Measurements from ENCODE around the gene RICTOR. TPM values are rescaled to one million over a fixed set of nuclear protein-coding genes. Genes with fewer than 3 reads are reported as not detected.

RICTOR gene
- total RNA-seq, 1 experiment from 2014 or later = 22.4 TPM

DNA sequence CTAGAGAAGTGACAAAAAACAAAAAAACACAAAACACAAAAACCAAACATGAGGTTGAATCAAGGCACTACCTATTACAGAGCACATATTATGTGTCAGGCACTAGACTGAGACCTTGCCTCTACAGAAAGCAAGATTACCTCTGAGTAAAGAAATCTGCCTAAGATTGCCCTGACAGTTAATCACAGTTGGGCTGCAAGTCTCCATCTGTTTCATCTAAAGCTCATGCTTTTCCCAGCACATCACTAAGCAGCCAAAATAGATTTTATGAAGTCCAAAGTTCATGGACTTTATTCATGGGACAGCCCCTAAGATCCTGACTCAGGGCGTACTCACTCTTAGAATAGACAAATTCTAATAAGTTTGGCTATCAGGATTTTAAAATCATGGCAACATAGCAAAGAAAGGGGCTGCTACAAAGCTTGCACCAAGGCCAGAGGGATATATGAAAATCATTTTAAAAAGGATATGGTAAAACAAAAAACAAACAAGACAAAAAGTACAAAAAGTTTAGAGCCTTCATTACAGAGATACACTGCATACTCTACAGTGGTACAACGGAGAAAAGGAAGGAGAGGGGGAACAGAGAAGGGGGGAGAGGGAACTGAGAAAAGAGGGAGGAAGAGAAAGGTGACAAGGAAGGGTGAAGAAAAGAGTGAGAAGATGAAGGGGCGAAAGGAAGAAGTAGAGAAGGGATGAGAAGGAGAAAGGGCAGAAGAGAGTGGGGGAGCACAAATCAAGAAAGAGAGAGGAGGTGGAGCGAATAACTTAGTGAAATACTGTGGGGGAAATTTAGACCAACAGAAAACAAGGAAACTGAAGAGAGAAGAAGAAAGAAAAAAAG lies 58.2 kb downstream of the RICTOR start:
- CTCF ChIA-PET = interaction anchor here (0.6 kb wide), 1 partner anchor 391 kb away, joined by 4 read pairs; no protein-coding TSS in a partner anchor
- Mint-ChIP-seq H3K4me3 (no peak overlapping the region), H3K27me3 (ENCODE audit: low read depth) (peaks cover 3% of the 10 kb centered on the region; the same call in 1 of the 2 replicates), H3K27ac (no peak overlapping the region), H3K36me3 (peaks cover 31% of the 10 kb centered on the region), H3K9me3 (peaks cover 24% of the 10 kb centered on the region), H3K4me1 (peaks cover 18% of the 10 kb centered on the region)
- TF ChIP-seq ETV6 (CRISPR knock-in tag; IDR thresholded peaks at IDR 0.05) = no peak
- TF ChIP-seq HMGA2 (CRISPR knock-in tag; IDR thresholded peaks at IDR 0.05) = no peak
- TF ChIP-seq, protein P1, sequence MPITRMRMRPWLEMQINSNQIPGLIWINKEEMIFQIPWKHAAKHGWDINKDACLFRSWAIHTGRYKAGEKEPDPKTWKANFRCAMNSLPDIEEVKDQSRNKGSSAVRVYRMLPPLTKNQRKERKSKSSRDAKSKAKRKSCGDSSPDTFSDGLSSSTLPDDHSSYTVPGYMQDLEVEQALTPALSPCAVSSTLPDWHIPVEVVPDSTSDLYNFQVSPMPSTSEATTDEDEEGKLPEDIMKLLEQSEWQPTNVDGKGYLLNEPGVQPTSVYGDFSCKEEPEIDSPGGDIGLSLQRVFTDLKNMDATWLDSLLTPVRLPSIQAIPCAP (CRISPR knock-in tag; IDR thresholded peaks at IDR 0.05) = no peak
- TF ChIP-seq RELA (CRISPR knock-in tag; IDR thresholded peaks at IDR 0.05; ENCODE audit: borderline replicate concordance) = no peak
- TF ChIP-seq TP53 (CRISPR knock-in tag; IDR thresholded peaks at IDR 0.05) = no peak
- TF ChIP-seq, protein P2, sequence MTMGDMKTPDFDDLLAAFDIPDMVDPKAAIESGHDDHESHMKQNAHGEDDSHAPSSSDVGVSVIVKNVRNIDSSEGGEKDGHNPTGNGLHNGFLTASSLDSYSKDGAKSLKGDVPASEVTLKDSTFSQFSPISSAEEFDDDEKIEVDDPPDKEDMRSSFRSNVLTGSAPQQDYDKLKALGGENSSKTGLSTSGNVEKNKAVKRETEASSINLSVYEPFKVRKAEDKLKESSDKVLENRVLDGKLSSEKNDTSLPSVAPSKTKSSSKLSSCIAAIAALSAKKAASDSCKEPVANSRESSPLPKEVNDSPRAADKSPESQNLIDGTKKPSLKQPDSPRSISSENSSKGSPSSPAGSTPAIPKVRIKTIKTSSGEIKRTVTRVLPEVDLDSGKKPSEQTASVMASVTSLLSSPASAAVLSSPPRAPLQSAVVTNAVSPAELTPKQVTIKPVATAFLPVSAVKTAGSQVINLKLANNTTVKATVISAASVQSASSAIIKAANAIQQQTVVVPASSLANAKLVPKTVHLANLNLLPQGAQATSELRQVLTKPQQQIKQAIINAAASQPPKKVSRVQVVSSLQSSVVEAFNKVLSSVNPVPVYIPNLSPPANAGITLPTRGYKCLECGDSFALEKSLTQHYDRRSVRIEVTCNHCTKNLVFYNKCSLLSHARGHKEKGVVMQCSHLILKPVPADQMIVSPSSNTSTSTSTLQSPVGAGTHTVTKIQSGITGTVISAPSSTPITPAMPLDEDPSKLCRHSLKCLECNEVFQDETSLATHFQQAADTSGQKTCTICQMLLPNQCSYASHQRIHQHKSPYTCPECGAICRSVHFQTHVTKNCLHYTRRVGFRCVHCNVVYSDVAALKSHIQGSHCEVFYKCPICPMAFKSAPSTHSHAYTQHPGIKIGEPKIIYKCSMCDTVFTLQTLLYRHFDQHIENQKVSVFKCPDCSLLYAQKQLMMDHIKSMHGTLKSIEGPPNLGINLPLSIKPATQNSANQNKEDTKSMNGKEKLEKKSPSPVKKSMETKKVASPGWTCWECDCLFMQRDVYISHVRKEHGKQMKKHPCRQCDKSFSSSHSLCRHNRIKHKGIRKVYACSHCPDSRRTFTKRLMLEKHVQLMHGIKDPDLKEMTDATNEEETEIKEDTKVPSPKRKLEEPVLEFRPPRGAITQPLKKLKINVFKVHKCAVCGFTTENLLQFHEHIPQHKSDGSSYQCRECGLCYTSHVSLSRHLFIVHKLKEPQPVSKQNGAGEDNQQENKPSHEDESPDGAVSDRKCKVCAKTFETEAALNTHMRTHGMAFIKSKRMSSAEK (CRISPR knock-in tag; IDR thresholded peaks at IDR 0.05; ENCODE audit: borderline replicate concordance) = no peak
- TF ChIP-seq, protein P3, sequence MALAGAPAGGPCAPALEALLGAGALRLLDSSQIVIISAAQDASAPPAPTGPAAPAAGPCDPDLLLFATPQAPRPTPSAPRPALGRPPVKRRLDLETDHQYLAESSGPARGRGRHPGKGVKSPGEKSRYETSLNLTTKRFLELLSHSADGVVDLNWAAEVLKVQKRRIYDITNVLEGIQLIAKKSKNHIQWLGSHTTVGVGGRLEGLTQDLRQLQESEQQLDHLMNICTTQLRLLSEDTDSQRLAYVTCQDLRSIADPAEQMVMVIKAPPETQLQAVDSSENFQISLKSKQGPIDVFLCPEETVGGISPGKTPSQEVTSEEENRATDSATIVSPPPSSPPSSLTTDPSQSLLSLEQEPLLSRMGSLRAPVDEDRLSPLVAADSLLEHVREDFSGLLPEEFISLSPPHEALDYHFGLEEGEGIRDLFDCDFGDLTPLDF (CRISPR knock-in tag; IDR thresholded peaks at IDR 0.05) = no peak
- TF ChIP-seq, protein P4, sequence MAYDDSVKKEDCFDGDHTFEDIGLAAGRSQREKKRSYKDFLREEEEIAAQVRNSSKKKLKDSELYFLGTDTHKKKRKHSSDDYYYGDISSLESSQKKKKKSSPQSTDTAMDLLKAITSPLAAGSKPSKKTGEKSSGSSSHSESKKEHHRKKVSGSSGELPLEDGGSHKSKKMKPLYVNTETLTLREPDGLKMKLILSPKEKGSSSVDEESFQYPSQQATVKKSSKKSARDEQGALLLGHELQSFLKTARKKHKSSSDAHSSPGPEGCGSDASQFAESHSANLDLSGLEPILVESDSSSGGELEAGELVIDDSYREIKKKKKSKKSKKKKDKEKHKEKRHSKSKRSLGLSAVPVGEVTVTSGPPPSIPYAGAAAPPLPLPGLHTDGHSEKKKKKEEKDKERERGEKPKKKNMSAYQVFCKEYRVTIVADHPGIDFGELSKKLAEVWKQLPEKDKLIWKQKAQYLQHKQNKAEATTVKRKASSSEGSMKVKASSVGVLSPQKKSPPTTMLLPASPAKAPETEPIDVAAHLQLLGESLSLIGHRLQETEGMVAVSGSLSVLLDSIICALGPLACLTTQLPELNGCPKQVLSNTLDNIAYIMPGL (CRISPR knock-in tag; IDR thresholded peaks at IDR 0.05) = no peak
- TF ChIP-seq ZNF423 (CRISPR knock-in tag; IDR thresholded peaks at IDR 0.05) = no peak
- TF ChIP-seq ZNF512 (CRISPR knock-in tag; IDR thresholded peaks at IDR 0.05; ENCODE audit: borderline replicate concordance) = no peak
- TF ChIP-seq ZBTB21 (CRISPR knock-in tag; IDR thresholded peaks at IDR 0.05; ENCODE audit: borderline replicate concordance) = no peak
- TF ChIP-seq, protein P5, sequence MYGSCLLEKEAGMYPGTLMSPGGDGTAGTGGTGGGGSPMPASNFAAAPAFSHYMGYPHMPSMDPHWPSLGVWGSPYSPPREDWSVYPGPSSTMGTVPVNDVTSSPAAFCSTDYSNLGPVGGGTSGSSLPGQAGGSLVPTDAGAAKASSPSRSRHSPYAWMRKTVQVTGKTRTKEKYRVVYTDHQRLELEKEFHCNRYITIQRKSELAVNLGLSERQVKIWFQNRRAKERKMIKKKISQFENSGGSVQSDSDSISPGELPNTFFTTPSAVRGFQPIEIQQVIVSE (CRISPR knock-in tag; IDR thresholded peaks at IDR 0.05; ENCODE audit: borderline replicate concordance) = no peak
- TF ChIP-seq STAT6 (CRISPR knock-in tag; conservative IDR thresholded peaks at IDR 0.05; ENCODE audit: low read depth) = no peak
- no peak for TF ChIP-seq RORB (CRISPR knock-in tag; IDR thresholded peaks at IDR 0.05)
- no peak for TF ChIP-seq NR2C2 (CRISPR knock-in tag; IDR thresholded peaks at IDR 0.05)
- TF ChIP-seq ZNF219 (CRISPR knock-in tag; IDR thresholded peaks at IDR 0.05; ENCODE audit: borderline replicate concordance) = no peak
- no peak for TF ChIP-seq KAT7 (CRISPR knock-in tag; IDR thresholded peaks at IDR 0.05; ENCODE audit: borderline replicate concordance)
- TF ChIP-seq SP1 (CRISPR knock-in tag; conservative IDR thresholded peaks at IDR 0.05) = no peak
- no peak for TF ChIP-seq FOXP1 (CRISPR knock-in tag; IDR thresholded peaks at IDR 0.05; ENCODE audit: borderline replicate concordance)
- POLR2A ChIA-PET = no interaction called here
- no peak for DNase-seq (ENCODE audit: low spot score)
- no peak for ATAC-seq
